RPMI8226 (cell line): ENCODE results near the gene FBP1.
A peak's percentile ranks its signal among the peaks of the same experiment; 100 is the strongest.
"Not testable (repeated sequence)": the region's sequence is repeated elsewhere in the genome, so short reads cannot be mapped to it uniquely, and the experiment has no call there.

ENCODE experiments used
- DNase-seq: peaks from one replicate; pipeline ENCODE4 v3.0.0-alpha.2; 2015

Gene FBP1

DNA sequence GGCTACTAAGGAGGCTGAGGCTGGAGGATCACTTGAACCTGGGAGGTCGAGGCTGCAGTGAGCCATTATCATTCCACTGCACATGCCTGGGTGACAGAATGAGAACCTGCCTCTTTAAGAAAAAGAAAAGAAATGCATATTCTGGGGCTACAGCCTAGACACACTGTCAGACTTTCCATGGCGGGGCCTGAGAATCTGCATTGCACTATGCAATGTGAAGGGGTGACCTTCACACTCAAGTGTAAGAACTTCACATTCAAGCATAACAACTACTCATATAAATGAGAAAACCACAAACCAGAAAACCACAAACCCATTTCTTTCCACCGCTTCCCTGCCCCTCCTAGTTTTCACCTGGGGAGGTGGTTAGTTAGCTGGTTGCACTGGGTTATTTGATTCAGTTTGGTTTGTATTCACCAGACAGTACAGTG, 27.7 kb downstream of the FBP1 start:
- DNase-seq = peak; percentile 61

DNA sequence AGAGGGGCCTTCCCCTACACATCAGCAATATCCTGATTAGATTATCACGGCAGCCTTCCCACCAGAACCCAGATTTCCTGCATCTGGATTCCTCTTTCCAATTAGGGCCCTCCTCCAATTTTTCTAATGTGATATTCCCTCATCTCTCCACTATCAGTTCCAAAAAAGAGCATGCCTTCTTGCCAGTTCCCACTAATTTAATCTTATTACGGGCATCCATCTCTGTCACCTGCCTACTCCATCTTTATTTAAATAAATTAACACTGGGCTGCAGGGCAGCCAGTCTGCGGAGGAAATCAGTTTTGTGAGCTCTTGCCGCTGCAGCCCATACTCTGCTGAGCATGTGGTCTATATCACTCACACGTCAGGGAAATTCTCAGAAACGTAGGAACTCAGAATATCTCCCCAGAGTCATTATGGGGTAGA, 29.1 kb downstream of the FBP1 start:
- DNase-seq = no peak

DNA sequence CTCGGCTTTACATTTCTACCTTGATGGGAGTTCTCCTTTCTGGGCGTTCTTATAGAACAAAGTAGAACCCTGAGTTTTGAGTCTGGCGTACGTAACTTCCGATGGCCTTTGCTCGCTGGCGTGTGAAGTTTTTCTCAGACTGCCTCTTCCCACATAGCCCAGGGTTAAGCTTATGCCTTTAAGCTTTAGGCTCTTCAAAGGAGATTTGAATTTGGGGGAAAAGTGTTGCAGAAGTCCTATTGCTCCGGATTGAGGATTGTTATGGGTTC, 32.0 kb downstream of the FBP1 start:
- DNase-seq = no peak

- DNase-seq = no peak
Measured at GRCh38 chr9:94606646-94607422, 32.5 kb downstream of the FBP1 start.

- peak; percentile 69 for DNase-seq
Measured at GRCh38 chr9:94603259-94604160, 35.8 kb downstream of the FBP1 start.

DNA sequence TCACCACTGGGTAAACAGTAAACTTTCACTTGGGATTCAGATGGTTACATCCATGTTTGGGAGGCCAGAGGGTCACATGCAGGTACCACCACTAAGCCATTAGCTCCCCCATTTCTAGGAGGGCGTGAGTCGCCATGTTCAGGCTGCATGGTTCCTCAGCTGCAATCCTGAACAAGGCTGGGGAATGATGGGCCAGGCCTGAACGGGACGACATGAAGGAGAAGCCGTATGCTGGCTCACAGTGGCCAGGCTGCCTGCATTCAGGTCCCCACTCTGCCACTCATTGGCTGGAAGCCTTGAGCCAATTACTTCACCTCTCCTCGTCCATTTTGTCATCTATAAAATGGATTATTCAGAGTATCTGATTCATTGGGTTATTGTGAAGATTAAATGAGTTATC, 36.7 kb downstream of the FBP1 start:
- DNase-seq = no peak

DNA sequence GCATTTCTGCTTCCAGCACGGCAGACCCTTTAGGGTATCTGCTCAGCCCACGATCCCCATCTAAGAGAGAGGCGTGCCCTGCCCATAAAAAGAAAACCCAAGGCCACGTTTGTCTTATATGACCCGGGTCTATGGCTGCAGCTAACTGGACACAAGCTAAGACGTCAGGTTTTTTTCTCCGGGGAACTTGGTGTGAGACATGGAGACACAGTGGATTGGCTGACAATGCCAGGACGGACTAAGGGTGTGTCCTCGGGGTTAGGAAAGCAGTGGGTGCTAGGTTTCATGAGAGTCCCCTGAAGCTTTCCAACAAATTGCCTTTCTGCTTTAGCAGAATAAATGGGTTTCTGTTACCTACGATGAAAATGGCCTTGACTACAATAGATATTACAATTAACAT, 38.6 kb downstream of the FBP1 start:
- DNase-seq = no peak

- DNase-seq = no peak
Measured at GRCh38 chr9:94600258-94600657, 39.1 kb downstream of the FBP1 start.

- DNase-seq = no peak
Measured at GRCh38 chr9:94599102-94599501, 40.2 kb downstream of the FBP1 start.

DNA sequence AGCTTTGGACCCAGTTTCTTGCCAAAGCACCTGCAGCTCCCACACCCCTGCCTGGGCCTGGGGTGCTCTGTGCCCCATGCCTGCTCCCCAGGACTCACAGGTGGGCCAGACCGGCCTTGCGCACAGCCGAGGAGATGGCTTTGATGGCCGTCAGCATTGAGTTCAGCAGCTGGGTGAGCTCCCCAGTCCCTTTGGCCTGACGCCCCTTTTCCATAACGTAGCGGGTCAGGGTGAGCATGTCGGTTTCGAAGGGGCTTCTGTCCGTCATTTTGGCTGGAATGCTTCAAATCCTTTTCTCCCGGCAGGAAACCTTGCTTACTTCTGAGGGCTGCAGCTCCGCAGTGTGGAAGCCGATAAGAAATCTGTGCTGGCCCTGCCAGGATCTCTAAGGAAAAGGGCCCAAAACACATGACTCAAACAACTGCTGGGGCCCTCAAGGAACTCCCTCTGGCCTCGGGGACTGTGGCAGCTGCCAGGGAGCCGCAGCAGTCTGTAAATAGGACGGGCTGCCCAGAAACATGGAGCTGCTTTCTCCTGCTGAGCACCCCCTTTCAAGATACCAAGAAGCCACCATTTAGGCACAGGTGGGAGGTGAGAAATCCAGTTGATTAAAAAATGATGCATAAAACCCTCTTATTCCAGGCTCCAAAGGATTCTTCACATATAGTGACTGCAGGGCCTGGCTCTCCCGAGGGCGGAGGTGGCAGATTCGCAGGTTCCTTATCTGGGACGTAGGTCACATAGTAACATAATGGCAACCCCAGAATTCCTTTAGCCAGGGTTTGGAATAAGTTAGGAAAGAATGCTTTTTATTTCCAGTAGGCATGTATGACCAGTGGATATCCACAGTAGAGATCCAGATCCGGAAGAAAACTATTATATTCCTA, 45.6 kb downstream of the FBP1 start, which contains the start of gene FBP2:
FBP2 (minus strand) TSS at position 366 of the 887 bp plus-strand sequence; CDS start at position 268, 98 bp downstream.
- DNase-seq = no peak

DNA sequence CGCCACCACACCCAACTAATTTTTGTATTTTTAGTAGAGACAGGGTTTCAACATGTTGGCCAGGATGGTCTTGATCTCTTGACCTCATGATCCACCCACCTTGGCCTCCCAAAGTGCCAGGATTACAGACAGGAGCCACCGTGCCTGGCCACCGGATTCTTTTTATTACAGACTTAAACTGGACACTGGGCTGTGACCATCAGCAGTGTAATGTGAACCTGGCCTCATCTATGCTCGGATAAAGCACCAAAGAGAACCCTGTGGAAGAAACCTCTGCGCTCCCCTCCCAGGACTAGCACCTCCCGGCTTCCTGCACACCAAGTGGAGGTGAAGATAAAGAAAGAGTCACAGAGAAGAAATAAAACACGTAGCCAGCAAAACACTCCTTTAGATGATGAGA, 46.6 kb downstream of the FBP1 start:
- DNase-seq = not testable (repeated sequence)

DNA sequence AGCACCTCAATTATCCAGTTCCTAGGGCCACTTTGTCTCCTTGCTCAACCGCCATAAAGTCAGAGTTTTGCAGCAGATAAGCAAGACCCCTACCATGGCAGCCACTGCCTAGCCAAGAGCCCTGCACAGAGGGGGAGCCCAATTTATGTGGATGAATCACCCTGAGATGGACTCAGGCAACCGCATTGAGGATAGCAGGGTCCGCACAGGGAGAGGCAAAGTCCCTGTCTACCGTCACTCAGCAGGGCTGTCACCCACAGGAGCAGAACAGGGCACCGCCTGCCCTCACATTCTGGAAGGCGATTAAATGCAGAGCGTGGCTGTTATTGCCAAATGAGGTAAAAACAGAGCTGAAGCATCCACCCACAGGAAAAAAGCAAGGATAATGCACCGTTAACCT, 47.4 kb downstream of the FBP1 start:
- no peak for DNase-seq

GRCh38 chr9:94591046-94591545, 48.2 kb downstream of the FBP1 start:
- DNase-seq = not testable (repeated sequence)

GRCh38 chr9:94588681-94589080, 50.6 kb downstream of the FBP1 start:
- no peak for DNase-seq

GRCh38 chr9:94586814-94587213, 52.5 kb downstream of the FBP1 start:
- DNase-seq = no peak

GRCh38 chr9:94586316-94586715, 53.0 kb downstream of the FBP1 start:
- peak; percentile 20 for DNase-seq

DNA sequence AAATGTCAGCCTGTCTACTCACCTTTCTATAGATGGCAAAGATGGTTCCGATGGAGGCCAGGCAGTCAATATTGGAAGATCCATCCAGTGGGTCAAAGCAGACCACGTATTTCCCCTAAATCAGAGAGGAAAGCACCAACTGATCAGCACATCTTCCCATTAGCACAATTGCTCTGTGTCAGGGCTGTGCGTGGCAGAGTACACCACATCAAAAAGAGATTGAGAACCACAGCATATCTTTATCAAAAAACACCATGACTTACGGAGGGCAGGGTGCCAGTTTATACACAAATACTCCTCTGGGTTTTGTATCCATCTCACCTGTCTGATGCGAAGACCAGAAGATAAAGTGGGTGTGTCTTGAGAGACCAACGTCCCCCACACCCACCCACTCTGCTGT, 54.8 kb downstream of the FBP1 start:
- no peak for DNase-seq

GRCh38 chr9:94581728-94582127, 57.6 kb downstream of the FBP1 start:
- no peak for DNase-seq

GRCh38 chr9:94577571-94577970, 61.7 kb downstream of the FBP1 start:
- DNase-seq = no peak

DNA sequence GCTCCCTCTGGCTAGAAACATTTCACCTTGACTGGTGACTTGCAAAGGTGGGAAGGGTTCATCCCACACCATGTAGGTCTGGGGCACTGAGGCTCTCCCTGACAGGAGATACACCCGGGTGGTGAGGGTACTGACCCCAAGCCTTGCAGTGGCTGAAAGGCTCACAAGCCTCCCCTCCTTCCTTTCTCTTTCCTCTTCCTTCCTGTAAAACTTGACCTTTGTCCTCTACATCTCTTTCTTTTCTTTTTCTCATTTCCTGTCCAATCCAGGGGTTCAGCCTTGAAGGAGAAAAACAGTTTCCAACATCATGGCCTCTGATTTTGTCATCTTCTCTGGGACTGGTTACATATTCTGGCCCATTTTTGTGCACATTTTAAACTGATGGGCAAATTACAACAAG, 62.3 kb downstream of the FBP1 start:
- DNase-seq = no peak

DNA sequence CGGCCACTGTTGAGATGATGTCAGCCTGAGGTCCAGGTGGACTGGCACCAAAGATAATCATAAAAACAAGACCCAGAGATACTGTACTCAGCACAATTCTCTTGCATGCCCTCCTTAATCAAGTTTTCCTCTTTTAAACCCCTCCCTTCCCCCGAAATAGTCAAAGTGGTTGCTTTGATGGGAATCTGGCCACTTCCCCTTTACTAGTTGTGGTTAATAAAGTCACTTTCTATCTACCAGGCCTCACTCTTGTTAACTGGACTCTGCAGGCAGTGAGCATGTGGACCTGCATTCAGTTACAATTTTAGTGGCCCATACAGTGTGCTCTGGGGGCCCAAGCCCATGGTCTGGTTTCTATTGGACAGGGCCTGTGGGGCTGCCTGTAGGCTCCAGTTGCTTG, 63.2 kb downstream of the FBP1 start:
- no peak for DNase-seq

DNA sequence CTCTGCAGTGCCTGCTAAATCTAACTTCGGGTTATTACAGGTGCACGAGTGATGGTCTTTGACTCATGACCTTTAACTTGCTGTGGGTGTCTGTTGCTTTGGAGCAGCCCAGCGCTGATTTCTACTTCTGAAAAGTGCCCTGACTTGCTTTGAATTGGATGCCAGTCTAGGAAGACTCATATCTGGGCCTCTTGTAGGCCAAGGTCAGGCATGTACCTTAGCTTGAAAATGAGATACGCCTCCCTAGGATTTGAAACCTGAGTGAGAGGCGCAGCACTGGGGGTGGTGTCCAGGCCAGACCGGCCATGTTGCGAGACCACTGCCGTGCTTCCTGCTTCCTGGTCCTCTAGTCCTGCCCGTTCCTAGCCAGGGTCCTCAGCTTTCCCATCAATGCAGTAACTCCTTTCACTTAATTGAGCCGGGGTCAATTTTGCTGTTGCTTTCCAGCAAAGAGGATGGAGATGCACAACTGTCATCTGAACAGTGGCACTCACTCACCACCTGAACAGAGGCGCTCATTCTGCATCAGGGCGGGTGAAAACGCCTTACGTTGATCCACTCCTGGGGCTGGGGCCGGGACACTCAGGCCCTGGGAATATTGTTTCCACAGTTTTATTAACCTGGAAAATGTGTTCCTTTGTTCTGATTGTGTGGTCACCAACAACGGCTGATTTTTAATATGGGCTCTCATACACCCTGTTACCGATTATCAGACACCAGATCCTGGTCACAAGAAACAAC, 70.2 kb downstream of the FBP1 start:
- no peak for DNase-seq
